Measurements from ENCODE around the gene ATP6V0E2.

Gene ATP6V0E2

DNA sequence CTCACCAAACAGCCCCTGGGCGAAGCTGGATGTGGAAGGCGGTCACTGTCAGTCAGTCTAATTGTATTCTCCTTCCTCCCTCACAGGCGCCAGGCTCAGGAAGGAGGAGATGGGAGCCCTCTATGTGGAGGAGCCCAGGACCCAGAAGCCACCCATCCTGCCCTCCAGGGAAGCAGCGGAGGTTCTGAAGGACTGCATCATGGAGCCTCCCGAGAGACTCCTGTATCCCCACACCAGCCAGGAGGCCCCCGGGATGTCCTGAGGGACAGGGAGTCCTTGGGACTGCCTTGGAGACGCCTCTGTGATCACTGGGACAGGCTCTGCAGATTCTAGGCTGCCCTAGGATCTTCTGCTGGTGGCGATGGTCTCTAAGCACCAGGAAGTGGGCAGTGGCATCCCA, 9.7 kb upstream of the ATP6V0E2 start:
- no peak for DNase-seq (ENCODE audit: low read depth in 2 of 2)

- no peak for DNase-seq (ENCODE audit: low read depth in 2 of 2)
Observed at GRCh38 chr7:149864751-149865150, 9.0 kb upstream of the ATP6V0E2 start.

DNA sequence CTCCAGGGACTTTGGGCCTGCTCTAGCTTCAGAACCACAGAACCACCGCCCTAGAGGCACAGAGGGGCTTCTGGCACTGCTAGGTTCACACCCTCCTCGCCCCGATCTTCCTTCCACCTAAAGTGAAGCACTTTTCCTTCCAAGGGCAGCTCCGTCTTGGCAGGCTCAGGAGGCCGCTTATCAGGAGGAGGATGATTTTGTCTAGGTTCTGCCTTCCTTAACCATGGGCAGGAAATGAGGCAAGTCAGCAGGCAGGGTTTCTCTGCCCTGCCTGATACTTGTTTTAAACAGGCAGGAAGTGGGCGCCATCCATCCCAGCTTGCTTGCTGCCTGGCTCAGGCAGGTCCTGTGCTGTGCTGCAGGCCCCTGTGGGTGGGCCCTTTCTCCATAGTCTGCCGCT, 8.3 kb upstream of the ATP6V0E2 start:
- peak in 1 of 2 donors; percentile 51 for DNase-seq (ENCODE audit: low read depth in 2 of 2)

DNA sequence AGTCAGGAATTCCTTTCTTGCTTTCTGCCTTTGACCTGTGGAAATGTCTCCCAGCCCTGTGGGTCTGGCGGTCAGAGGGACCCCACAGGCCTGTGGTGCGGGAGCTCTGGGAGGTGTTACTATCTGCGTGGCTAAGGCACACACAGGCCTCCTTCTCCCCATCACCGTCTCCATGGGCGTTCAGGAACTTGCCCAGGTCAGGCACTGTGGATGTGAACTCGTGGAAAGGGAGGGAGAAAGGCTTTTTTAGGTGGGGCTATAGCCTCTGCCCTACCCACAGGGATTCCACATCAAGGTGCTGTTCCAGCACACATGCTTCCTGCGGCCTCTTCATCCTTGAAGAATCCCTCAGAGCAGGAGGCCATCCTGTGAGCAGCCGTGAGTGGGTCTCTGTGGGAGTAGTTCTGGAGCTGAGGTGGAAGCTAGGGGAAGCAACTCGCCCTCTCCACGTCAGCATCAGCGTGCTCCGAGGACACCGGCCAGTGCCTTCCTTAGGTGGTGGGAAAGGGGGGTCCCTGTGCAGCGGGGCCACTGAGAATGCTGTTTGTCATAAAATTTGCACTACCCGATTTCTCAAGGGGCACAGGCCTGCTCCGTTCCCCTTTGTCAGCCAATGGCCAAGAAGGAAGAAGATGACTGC, 7.5 kb upstream of the ATP6V0E2 start:
- DNase-seq (ENCODE audit: low read depth in 2 of 2), result no peak

- no peak for DNase-seq (ENCODE audit: low read depth in 2 of 2)
Observed at GRCh38 chr7:149866779-149867447, 6.9 kb upstream of the ATP6V0E2 start.

- DNase-seq (ENCODE audit: low read depth in 2 of 2), result no peak
Observed at GRCh38 chr7:149867762-149868622, 5.8 kb upstream of the ATP6V0E2 start.

- DNase-seq (ENCODE audit: low read depth in 2 of 2), result no peak
Observed at GRCh38 chr7:149868623-149869290, 5.0 kb upstream of the ATP6V0E2 start.

GRCh38 chr7:149869291-149869650, 4.5 kb upstream of the ATP6V0E2 start:
- no peak for DNase-seq (ENCODE audit: low read depth in 2 of 2)

DNA sequence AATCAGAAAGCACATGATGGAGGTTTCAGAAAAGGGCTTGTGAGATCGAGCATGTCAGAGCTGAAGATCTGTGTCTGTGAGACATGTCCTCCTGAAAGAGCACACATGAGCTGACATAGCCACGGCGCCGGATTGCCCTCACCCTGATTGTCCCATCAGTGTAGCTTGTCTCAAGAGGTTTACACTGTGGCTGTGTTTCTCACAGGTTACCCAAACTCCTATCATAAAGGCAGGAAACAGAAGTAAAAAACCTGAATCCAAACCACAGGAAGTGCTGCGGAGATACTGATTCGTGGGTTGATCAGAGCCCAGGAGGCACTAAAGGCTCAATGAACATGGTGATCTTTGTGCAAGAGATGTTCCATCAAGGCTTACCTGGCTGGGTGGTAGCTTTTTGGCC, 3.9 kb upstream of the ATP6V0E2 start:
- no peak for DNase-seq (ENCODE audit: low read depth in 2 of 2)

- no peak for DNase-seq (ENCODE audit: low read depth in 2 of 2)
Observed at GRCh38 chr7:149870274-149870673, 3.5 kb upstream of the ATP6V0E2 start.

GRCh38 chr7:149870701-149871483, 2.9 kb upstream of the ATP6V0E2 start:
- no peak for DNase-seq (ENCODE audit: low read depth in 2 of 2)

DNA sequence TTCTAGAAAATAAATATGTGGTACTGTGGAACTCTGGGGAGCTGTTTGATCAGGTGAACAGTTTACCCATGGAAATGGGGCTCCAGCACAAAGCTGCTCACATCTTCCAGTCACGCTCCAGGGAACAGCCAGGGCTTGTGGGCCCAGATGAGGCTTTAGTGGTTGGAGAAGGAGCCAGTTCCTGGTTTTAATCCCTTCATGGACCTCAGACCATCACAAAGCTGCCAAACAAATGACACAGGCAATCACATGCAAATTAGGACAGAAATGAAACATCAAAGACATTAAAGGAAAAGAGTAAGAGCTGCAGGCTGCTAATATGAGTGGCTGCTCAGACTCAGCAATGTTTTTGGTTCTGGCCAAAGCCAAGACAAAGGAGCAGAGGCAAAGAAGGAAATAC, 2.2 kb upstream of the ATP6V0E2 start:
- DNase-seq (ENCODE audit: low read depth in 2 of 2), result no peak

GRCh38 chr7:149872419-149873073, 1.2 kb upstream of the ATP6V0E2 start:
- DNase-seq (ENCODE audit: low read depth in 2 of 2), result peak in 1 of 2 donors; percentile 32

GRCh38 chr7:149873970-149874643, 338 bp downstream of the ATP6V0E2 start:
- no peak for DNase-seq (ENCODE audit: low read depth in 2 of 2)

GRCh38 chr7:149874644-149875028, 867 bp downstream of the ATP6V0E2 start:
- no peak for DNase-seq (ENCODE audit: low read depth in 2 of 2)

DNA sequence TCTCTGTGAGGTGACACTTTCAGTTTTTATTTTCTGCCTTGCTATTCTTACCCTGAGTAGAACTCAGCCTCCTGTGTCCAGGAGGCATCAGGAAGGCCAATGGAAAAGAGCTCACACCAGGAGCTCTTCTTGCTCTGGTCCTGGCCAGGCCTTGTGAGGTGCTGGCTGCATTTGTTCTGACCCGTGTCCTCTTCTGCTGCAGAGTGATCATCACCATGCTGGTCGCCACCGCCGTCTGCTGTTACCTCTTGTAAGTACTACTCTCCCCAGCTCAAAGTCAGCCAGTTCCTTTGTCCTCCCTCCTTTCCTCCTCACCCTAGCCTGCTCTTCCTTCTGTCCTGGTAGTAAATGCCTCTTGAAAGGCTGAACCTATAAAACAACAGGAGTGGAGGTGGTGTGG, 1.6 kb downstream of the ATP6V0E2 start:
- no peak for DNase-seq (ENCODE audit: low read depth in 2 of 2)

DNA sequence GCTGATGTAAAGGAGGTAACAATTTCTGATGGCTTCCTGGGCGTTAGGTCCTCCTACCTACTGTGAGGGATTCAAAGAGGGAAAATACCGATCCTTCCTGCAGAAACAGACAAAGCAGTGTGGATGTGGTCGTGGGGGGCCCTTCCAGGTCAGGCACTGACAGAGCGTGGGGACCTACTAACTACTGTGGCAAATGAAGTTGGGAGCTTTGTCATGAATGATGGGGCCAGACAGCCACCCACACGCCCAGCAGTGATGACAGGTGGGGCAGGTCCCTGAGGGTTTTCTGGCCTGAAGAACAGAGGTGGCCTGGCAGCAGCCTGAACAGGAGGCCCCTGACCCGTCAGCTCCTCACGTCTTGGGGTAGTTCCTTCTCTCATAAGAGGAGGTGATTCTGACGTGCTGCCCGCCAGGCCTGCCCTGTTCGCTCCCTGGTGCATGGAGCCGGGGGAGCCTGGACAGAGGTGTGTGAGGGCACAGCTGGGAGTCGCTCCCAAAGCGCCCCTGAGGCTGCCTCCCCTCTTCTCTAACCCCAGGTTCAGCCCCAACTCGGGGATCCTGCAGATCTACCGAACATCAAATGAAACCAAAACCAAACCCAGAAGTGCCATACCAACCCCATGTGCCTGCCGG, 4.2 kb downstream of the ATP6V0E2 start:
- DNase-seq (ENCODE audit: low read depth in 2 of 2), result no peak

DNA sequence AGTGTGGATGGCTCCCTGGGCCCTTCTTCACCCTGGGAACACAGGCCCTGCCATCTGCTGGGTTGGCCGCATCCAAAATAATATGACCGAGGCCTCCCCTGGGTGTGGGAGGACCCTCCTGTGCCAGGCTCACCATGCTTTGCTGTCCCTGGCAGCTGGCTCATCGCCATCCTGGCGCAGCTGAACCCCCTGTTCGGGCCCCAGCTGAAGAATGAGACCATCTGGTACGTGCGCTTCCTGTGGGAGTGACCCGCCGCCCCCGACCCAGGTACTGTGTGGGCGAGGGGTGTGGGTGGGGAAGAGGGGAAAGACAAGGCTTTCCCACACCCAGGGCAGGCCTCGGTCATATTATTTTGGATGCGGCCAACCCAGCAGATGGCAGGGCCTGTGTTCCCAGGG, 4.8 kb downstream of the ATP6V0E2 start:
- no peak for DNase-seq (ENCODE audit: low read depth in 2 of 2)

DNA sequence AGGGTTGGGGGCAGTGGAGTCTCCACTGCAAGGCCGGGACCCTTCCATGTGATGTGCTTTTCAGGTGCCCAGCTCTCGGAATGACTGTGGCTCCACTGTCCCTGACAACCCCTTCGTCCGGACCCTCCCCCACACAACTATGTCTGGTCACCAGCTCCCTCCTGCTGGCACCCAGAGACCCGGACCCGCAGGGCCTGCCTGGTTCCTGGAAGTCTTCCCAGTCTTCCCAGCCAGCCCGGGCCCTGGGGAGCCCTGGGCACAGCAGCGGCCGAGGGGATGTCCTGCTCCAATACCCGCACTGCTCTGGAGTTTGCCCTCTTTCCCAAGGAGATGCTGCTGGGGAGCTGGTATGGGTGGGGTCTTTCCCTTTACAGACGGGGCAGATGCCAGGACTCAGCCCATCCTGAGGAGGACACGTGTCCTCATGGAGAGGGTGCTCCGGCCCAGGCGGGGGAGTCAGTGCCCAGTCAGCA, 5.5 kb downstream of the ATP6V0E2 start:
- no peak for DNase-seq (ENCODE audit: low read depth in 2 of 2)
